ENCODE measurements around the gene ANKHD1. TPM values are rescaled to one million over a fixed set of nuclear protein-coding genes. Genes with fewer than 3 reads are reported as not detected.
A peak's percentile ranks its signal among the peaks of the same experiment; 100 is the strongest.
"Not testable (repeated sequence)": the region's sequence is repeated elsewhere in the genome, so short reads cannot be mapped to it uniquely, and the experiment has no call there.

The ANKHD1 gene
- total and polyA plus RNA-seq, 9 of the 15 experiments (the other 6 are each of a cell fraction or from before 2014, with no cell fraction given) = 38.9 to 138 (median 78.7) TPM

DNA sequence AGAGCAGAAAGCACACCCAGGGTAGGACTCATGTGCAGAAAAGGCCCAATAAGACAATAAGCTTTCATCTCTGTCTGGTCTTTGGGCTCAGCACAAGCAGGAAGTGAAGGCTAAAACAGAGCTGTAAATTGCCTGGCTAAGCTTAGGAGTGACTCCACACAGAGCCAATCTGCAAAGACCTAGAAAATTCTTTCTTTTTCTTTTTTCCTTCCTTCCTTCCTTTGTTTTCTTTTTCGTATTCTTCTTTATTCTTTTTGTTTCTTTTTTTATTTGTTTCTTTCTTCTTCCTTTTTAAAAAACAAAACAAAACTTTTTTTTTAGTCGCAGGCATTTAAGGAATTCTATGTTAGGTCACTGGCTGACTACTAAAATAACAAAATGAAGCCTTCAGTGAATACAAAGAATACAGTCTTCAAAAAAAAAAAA, 175.2 kb downstream of the ANKHD1 start (continued):
- TF ChIP-seq, protein P1, sequence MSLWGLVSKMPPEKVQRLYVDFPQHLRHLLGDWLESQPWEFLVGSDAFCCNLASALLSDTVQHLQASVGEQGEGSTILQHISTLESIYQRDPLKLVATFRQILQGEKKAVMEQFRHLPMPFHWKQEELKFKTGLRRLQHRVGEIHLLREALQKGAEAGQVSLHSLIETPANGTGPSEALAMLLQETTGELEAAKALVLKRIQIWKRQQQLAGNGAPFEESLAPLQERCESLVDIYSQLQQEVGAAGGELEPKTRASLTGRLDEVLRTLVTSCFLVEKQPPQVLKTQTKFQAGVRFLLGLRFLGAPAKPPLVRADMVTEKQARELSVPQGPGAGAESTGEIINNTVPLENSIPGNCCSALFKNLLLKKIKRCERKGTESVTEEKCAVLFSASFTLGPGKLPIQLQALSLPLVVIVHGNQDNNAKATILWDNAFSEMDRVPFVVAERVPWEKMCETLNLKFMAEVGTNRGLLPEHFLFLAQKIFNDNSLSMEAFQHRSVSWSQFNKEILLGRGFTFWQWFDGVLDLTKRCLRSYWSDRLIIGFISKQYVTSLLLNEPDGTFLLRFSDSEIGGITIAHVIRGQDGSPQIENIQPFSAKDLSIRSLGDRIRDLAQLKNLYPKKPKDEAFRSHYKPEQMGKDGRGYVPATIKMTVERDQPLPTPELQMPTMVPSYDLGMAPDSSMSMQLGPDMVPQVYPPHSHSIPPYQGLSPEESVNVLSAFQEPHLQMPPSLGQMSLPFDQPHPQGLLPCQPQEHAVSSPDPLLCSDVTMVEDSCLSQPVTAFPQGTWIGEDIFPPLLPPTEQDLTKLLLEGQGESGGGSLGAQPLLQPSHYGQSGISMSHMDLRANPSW (CRISPR knock-in tag; IDR thresholded peaks at IDR 0.05) = no peak
- TF ChIP-seq E2F3 (CRISPR knock-in tag; IDR thresholded peaks at IDR 0.05) = no peak
- TF ChIP-seq OTX1 (CRISPR knock-in tag; IDR thresholded peaks at IDR 0.05) = no peak
- no peak for TF ChIP-seq ZBTB7A (IDR thresholded peaks at IDR 0.05; ENCODE audit: borderline replicate concordance, control insufficient read depth, low read depth, low read length)
- no peak for TF ChIP-seq TCF7L2 (IDR thresholded peaks at IDR 0.05; ENCODE audit: low read depth, low read length)
- TF ChIP-seq HES1 (IDR thresholded peaks at IDR 0.05; ENCODE audit: low read depth) = no peak
- no peak for TF ChIP-seq SIX5 (IDR thresholded peaks at IDR 0.05; ENCODE audit: borderline replicate concordance in 1 of 2, insufficient read depth in 1 of 2, low read depth in 1 of 2, low read length in 2 of 2)
- TF ChIP-seq ZNF316 (IDR thresholded peaks at IDR 0.05) = no peak
- no peak for TF ChIP-seq PATZ1 (CRISPR knock-in tag; IDR thresholded peaks at IDR 0.05; ENCODE audit: borderline replicate concordance)
- TF ChIP-seq, protein P2, sequence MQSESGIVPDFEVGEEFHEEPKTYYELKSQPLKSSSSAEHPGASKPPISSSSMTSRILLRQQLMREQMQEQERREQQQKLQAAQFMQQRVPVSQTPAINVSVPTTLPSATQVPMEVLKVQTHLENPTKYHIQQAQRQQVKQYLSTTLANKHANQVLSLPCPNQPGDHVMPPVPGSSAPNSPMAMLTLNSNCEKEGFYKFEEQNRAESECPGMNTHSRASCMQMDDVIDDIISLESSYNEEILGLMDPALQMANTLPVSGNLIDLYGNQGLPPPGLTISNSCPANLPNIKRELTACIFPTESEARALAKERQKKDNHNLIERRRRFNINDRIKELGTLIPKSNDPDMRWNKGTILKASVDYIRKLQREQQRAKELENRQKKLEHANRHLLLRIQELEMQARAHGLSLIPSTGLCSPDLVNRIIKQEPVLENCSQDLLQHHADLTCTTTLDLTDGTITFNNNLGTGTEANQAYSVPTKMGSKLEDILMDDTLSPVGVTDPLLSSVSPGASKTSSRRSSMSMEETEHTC (IDR thresholded peaks at IDR 0.05) = no peak
- TF ChIP-seq NCOA6 (IDR thresholded peaks at IDR 0.05) = no peak
- TF ChIP-seq, protein P3, sequence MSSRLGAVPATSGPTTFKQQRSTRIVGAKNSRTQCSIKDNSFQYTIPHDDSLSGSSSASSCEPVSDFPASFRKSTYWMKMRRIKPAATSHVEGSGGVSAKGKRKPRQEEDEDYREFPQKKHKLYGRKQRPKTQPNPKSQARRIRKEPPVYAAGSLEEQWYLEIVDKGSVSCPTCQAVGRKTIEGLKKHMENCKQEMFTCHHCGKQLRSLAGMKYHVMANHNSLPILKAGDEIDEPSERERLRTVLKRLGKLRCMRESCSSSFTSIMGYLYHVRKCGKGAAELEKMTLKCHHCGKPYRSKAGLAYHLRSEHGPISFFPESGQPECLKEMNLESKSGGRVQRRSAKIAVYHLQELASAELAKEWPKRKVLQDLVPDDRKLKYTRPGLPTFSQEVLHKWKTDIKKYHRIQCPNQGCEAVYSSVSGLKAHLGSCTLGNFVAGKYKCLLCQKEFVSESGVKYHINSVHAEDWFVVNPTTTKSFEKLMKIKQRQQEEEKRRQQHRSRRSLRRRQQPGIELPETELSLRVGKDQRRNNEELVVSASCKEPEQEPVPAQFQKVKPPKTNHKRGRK (tag; IDR thresholded peaks at IDR 0.05) = peak; percentile 94
- TF ChIP-seq ZBTB1 (CRISPR knock-in tag; IDR thresholded peaks at IDR 0.05; ENCODE audit: borderline replicate concordance, low read depth) = no peak

- intact Hi-C loops (cut with micrococcal nuclease); H3K9me3 ChIP-seq (replicated peaks; ENCODE audit: control insufficient read depth, insufficient read depth, low read depth, low read length); in situ Hi-C loops (cut with MboI); DNase-seq (ENCODE audit: extremely low read depth in 1 of 4, low spot score in 3 of 4); H3K4me2 ChIP-seq (ENCODE audit: insufficient read depth, low read length); H3K27me3 ChIP-seq (ENCODE audit: control insufficient read depth in 2 of 2, insufficient read depth in 2 of 2, low read length in 2 of 2); BruUV-seq (replicated peaks); ATAC-seq; FAIRE-seq; H3K27ac ChIP-seq (ENCODE audit: extremely low read depth, low read depth, low read length); POLR2A ChIA-PET; H3K9ac ChIP-seq (ENCODE audit: insufficient read depth in 1 of 2, low read depth in 2 of 2, low read length in 2 of 2); H4K20me1 ChIP-seq (replicated peaks; ENCODE audit: control insufficient read depth, insufficient read depth, low read length); CTCF ChIA-PET (ENCODE audit: low intra/inter-chr PET ratio); H3K9me1 ChIP-seq (ENCODE audit: control insufficient read depth, insufficient read depth, low read length); H2AFZ ChIP-seq (ENCODE audit: low read depth, low read length); H3K79me2 ChIP-seq (ENCODE audit: control insufficient read depth, insufficient read depth, low read length); H3K4me1 ChIP-seq (replicated peaks in 1 of 2; ENCODE audit: control insufficient read depth in 2 of 2, insufficient read depth in 2 of 2, low read length in 2 of 2); H3K36me3 ChIP-seq (ENCODE audit: control insufficient read depth, insufficient read depth, low read length); H3K4me3 ChIP-seq: not testable (repeated sequence)
- WGBS (ENCODE audit: insufficient coverage, low coverage, missing lambda C conversion rate) = 48% methylated on average over 6 of the region's 6 CpGs
These were observed 177.6 kb downstream of the ANKHD1 start for GRCh38 chr5:140579188-140579747.
